HepG2 (cell line): ENCODE measurements around the gene GALNTL6. TPM values are rescaled to one million over a fixed set of nuclear protein-coding genes. Genes with fewer than 3 reads are reported as not detected.
"Not testable (repeated sequence)": the region's sequence is repeated elsewhere in the genome, so short reads cannot be mapped to it uniquely, and the experiment has no call there.

Source experiments
- ATAC-seq: fragments of 200-7000 bp; cut with Tn5 transposase; 3 replicates; pipeline ENCODE4 v1.9.1; 2020; ENCODE audit warnings: mild to moderate bottlenecking, moderate library complexity
- BruUV-seq: library from RNA; stranded (reverse); fragments of 400-500 nt; replicated peaks from 2 replicates; lab custom pipeline; 2021; lab: Mats Ljungman, UMichigan
- CTCF ChIA-PET: fragments of 300-600 bp; formaldehyde crosslinking; extraction: SDS; loops from one replicate; lab custom pipeline; 2021; ENCODE audit warnings: low total read pairs, inconsistent platforms, low intra/inter-chr PET ratio; lab: Yijun Ruan, JAX
- POLR2A ChIA-PET: fragments of 350-600 bp; sonication (Branson Sonifier 250); formaldehyde crosslinking; loops from one replicate; lab custom pipeline; 2020; ENCODE audit warnings: antibody characterized with exemption, inconsistent platforms; lab: Yijun Ruan, JAX
- DNase-seq: peaks from one replicate; pipeline ENCODE4 v3.0.0-alpha.2; 2015; ENCODE audit warnings: low spot score
- FAIRE-seq: peaks from 3 replicates; lab custom pipeline; 2011; peaks lifted over from hg19 to GRCh38; lab: Jason Lieb, UNC
- H2AFZ ChIP-seq: one replicate; pipeline ENCODE4 v1.6.1; 2011; ENCODE audit warnings: low read length, inconsistent platforms
- H3K27ac ChIP-seq: fragments of 300-600 bp; 3 replicates; pipeline ENCODE4 v1.8.0; 2011; ENCODE audit warnings: mixed run types, mild to moderate bottlenecking, mixed read lengths, low read length, inconsistent platforms; ENCODE audit not compliant: insufficient read depth; ENCODE audit errors: extremely low read length
- H3K27me3 ChIP-seq, 2 experiments: fragments of 200-600 bp in 1 of 2; 2 replicates in 1 of 2; 3 replicates in 1 of 2; pipeline versions ENCODE4 v1.6.0 to v1.8.0; 2011; ENCODE audit warnings: low read length in 2 of 2, mild to moderate bottlenecking in 2 of 2, moderate library complexity in 2 of 2, inconsistent platforms in 1 of 2; ENCODE audit not compliant: insufficient read depth in 2 of 2, control insufficient read depth in 1 of 2
- H3K36me3 ChIP-seq, 2 experiments: fragments of 200-600 bp in 1 of 2; replicated peaks in 1 of 2; 2 replicates in 1 of 2; 3 replicates in 1 of 2; pipeline versions ENCODE4 v1.5.1 to v1.8.0; 2011; ENCODE audit warnings: low read length in 2 of 2, inconsistent platforms in 1 of 2; ENCODE audit not compliant: insufficient read depth in 2 of 2, control insufficient read depth in 1 of 2
- H3K4me1 ChIP-seq: 2 replicates; pipeline ENCODE4 v1.5.1; 2012; ENCODE audit warnings: low read length, inconsistent platforms; ENCODE audit not compliant: insufficient read depth
- H3K4me2 ChIP-seq: 2 replicates; pipeline ENCODE4 v1.6.0; 2011; ENCODE audit warnings: low read depth, low read length, inconsistent platforms
- H3K4me3 ChIP-seq, 3 experiments: fragments of 200-600 bp in 1 of 3; sonication (generic), shearing (Covaris generic) in 1 of 3; replicated peaks in 1 of 3; 2 replicates each; pipeline ENCODE4 v1.5.1; 2011 to 2016; ENCODE audit warnings: low read length in 3 of 3, inconsistent platforms in 2 of 3, low read depth in 2 of 3, mild to moderate bottlenecking in 2 of 3, control low read depth in 1 of 3, mixed read lengths in 1 of 3; ENCODE audit not compliant: insufficient read depth in 1 of 3
- H3K79me2 ChIP-seq: one replicate; pipeline ENCODE4 v1.6.1; 2011; ENCODE audit warnings: low read length, inconsistent platforms; ENCODE audit not compliant: insufficient read depth
- H3K9ac ChIP-seq: 2 replicates; pipeline ENCODE4 v1.6.0; 2011; ENCODE audit warnings: mild to moderate bottlenecking, low read depth, low read length, inconsistent platforms; ENCODE audit not compliant: insufficient read depth
- H3K9me3 ChIP-seq: 2 replicates; pipeline ENCODE4 v1.5.1; 2012; ENCODE audit warnings: mild to moderate bottlenecking, low read length
- H4K20me1 ChIP-seq: 2 replicates; pipeline ENCODE4 v1.6.0; 2011; ENCODE audit warnings: inconsistent platforms, mild to moderate bottlenecking, low read length, moderate library complexity; ENCODE audit not compliant: insufficient read depth
- AHR ChIP-seq: IDR thresholded peaks from 2 replicates; pipeline ENCODE4 v1.6.1; 2018; ENCODE audit warnings: missing genetic modification reagents, missing compliant biosample characterization
- EZH2 ChIP-seq: conservative IDR thresholded peaks from 2 replicates; pipeline ENCODE4 v1.6.1; 2012; ENCODE audit warnings: mild to moderate bottlenecking, low read depth, low read length, moderate library complexity
- FOXA1 ChIP-seq, 2 experiments: fragments of 450-650 bp in 1 of 2; sonication (generic) in 1 of 2; formaldehyde crosslinking in 1 of 2; IDR thresholded peaks; 2 replicates each; pipeline versions ENCODE4 v1.4.0 to v1.6.1; 2016 to 2020; ENCODE audit warnings: missing genetic modification reagents in 1 of 2
- MZF1 ChIP-seq: sonication (generic); formaldehyde crosslinking; IDR thresholded peaks from 2 replicates; pipeline ENCODE4 v1.8.1; 2023; ENCODE audit warnings: mild to moderate bottlenecking, missing genetic modification reagents, borderline replicate concordance
- TEAD2 ChIP-seq: sonication (generic); formaldehyde crosslinking; IDR thresholded peaks from 2 replicates; pipeline ENCODE4 v1.9.0; 2021; ENCODE audit warnings: missing genetic modification reagents
- ZFP62 ChIP-seq: sonication (generic); formaldehyde crosslinking; IDR thresholded peaks from 2 replicates; pipeline ENCODE4 v1.4.0; 2020; ENCODE audit warnings: missing genetic modification reagents
- ZNF792 ChIP-seq: IDR thresholded peaks from 2 replicates; pipeline ENCODE4 v1.6.1; 2016
- WGBS: methylation state at CpG from one replicate; pipeline ENCODE4 v1.1.6; 2017; ENCODE audit warnings: low lambda C conversion rate; 5-methylcytosine and 5-hydroxymethylcytosine counted together
- in situ Hi-C: cut with HindIII; loops from 2 replicates; pipeline ENCODE4 v1.10.0; 2017; ENCODE audit warnings: low pct_unique_long_range_greater_than_20kb; ENCODE audit not compliant: extremely low pct_ligation_motif_present
- intact Hi-C: fragments of 100-400 bp; cut with micrococcal nuclease; formaldehyde crosslinking; loops from one replicate; pipeline ENCODE4 v1.10.0; 2022; ENCODE audit not compliant: unreplicated experiment
- polyA plus RNA-seq, 8 experiments: library from polyadenylated mRNA; depleted of rRNA in 3 of 8; stranded (reverse) in 7 of 8; unstranded in 1 of 8; fragments of >200 nt; fragmentation: Illumina TruSeq in 4 of 8; extraction: Trizol in 4 of 8; gene quantifications; 2 replicates each; pipeline versions ENCODE4 v1.2.1 to v1.2.3, GENCODE V29; 2011 to 2016; ENCODE audit warnings: low read depth in 4 of 8, missing spikeins in 1 of 8, mixed read lengths in 1 of 8; ENCODE audit not compliant: insufficient read depth in 1 of 8
- total RNA-seq, 5 experiments: library from RNA; depleted of rRNA; stranded (reverse); fragments of >200 nt; fragmentation: Illumina TruSeq; extraction: Trizol; gene quantifications; 2 replicates each; pipeline ENCODE4 v1.2.3, GENCODE V29; 2016; ENCODE audit warnings: low read depth in 1 of 5
- TF ChIP-seq, protein P1 (sequence below): sonication (generic); formaldehyde crosslinking; IDR thresholded peaks from 2 replicates; pipeline ENCODE4 v1.4.0; 2020; ENCODE audit warnings: low read depth, missing genetic modification reagents
- TF ChIP-seq, protein P2 (sequence below): sonication (generic); formaldehyde crosslinking; IDR thresholded peaks from 2 replicates; pipeline ENCODE4 v1.4.0; 2020; ENCODE audit warnings: missing genetic modification reagents, borderline replicate concordance
- TF ChIP-seq, protein P3 (sequence below): sonication (generic); formaldehyde crosslinking; IDR thresholded peaks from 2 replicates; pipeline ENCODE4 v1.8.1; 2023; ENCODE audit warnings: mild to moderate bottlenecking, inconsistent platforms, moderate library complexity, missing genetic modification reagents, borderline replicate concordance

The GALNTL6 gene
- total and polyA plus RNA-seq, 2 of the 13 experiments (the other 11 are each of a cell fraction or from before 2014, with no cell fraction given) = not detected

DNA sequence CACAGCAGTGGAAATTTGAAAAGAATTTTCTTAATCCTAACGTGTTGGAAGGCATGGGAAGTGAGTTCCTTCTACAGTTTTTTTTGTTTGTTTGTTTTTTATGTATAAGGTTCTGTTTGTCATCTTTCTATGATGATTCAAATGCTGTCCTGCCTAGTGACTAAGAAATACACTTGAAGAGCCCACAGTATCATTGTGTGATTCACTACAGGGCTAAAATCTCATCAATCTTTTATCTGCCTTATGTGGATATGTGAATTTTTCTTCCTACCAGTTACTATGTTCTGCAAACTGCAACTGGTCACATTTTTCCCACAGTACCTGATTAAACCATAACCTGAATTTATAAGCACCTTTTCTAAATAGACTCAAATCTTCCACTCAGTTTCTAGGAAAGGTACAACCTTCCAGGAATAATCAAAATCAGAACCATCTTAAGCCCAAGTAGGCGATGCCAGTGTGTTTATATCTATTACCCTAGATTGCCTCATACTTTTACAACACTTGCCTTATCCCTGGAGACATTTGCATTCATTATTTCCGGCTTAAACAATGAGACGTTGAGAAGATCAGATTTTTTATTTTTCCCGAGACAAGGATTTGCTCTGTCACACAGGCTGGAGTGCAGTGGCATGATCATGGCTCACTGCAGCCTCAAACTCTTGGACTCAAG is 1140.8 kb downstream of the GALNTL6 start:
- ATAC-seq (no peak), DNase-seq (no peak), FAIRE-seq (no peak)
- H3K9ac ChIP-seq = no peak overlapping the region
- H2AFZ ChIP-seq = no peak overlapping the region
- POLR2A ChIA-PET = no interaction called here
- H4K20me1 ChIP-seq = no peaks in the 10 kb centered on the region
- intact Hi-C loops = no loop called here
- in situ Hi-C loops = no loop called here
- H3K27me3 ChIP-seq = no peaks in the 10 kb centered on the region
- no peak overlapping the region for H3K4me3 ChIP-seq
- no peaks in the 10 kb centered on the region for H3K4me1 ChIP-seq
- H3K36me3 ChIP-seq = no peaks in the 10 kb centered on the region
- 0% methylated on average over 5 of the region's 5 CpGs for WGBS
- H3K9me3 ChIP-seq = no peaks in the 10 kb centered on the region
- no TSS peak for BruUV-seq
- H3K27ac ChIP-seq = no peak overlapping the region
- TF ChIP-seq ZNF792 (CRISPR knock-in tag) = no peak
- no peak for TF ChIP-seq FOXA1 (IDR thresholded peaks at IDR 0.05)
- no peak for TF ChIP-seq FOXA1 (CRISPR knock-in tag; IDR thresholded peaks at IDR 0.05)
- TF ChIP-seq, protein P1, sequence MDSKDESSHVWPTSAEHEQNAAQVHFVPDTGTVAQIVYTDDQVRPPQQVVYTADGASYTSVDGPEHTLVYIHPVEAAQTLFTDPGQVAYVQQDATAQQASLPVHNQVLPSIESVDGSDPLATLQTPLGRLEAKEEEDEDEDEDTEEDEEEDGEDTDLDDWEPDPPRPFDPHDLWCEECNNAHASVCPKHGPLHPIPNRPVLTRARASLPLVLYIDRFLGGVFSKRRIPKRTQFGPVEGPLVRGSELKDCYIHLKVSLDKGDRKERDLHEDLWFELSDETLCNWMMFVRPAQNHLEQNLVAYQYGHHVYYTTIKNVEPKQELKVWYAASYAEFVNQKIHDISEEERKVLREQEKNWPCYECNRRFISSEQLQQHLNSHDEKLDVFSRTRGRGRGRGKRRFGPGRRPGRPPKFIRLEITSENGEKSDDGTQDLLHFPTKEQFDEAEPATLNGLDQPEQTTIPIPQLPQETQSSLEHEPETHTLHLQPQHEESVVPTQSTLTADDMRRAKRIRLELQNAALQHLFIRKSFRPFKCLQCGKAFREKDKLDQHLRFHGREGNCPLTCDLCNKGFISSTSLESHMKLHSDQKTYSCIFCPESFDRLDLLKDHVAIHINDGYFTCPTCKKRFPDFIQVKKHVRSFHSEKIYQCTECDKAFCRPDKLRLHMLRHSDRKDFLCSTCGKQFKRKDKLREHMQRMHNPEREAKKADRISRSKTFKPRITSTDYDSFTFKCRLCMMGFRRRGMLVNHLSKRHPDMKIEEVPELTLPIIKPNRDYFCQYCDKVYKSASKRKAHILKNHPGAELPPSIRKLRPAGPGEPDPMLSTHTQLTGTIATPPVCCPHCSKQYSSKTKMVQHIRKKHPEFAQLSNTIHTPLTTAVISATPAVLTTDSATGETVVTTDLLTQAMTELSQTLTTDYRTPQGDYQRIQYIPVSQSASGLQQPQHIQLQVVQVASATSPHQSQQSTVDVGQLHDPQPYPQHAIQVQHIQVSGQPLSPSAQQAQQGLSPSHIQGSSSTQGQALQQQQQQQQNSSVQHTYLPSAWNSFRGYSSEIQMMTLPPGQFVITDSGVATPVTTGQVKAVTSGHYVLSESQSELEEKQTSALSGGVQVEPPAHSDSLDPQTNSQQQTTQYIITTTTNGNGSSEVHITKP = no peak
- no peak for TF ChIP-seq AHR (CRISPR knock-in tag)
- TF ChIP-seq, protein P2, sequence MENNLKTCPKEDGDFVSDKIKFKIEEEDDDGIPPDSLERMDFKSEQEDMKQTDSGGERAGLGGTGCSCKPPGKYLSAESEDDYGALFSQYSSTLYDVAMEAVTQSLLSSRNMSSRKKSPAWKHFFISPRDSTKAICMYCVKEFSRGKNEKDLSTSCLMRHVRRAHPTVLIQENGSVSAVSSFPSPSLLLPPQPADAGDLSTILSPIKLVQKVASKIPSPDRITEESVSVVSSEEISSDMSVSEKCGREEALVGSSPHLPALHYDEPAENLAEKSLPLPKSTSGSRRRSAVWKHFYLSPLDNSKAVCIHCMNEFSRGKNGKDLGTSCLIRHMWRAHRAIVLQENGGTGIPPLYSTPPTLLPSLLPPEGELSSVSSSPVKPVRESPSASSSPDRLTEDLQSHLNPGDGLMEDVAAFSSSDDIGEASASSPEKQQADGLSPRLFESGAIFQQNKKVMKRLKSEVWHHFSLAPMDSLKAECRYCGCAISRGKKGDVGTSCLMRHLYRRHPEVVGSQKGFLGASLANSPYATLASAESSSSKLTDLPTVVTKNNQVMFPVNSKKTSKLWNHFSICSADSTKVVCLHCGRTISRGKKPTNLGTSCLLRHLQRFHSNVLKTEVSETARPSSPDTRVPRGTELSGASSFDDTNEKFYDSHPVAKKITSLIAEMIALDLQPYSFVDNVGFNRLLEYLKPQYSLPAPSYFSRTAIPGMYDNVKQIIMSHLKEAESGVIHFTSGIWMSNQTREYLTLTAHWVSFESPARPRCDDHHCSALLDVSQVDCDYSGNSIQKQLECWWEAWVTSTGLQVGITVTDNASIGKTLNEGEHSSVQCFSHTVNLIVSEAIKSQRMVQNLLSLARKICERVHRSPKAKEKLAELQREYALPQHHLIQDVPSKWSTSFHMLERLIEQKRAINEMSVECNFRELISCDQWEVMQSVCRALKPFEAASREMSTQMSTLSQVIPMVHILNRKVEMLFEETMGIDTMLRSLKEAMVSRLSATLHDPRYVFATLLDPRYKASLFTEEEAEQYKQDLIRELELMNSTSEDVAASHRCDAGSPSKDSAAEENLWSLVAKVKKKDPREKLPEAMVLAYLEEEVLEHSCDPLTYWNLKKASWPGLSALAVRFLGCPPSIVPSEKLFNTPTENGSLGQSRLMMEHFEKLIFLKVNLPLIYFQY = no peak
- no peak for TF ChIP-seq EZH2
- no peak for TF ChIP-seq ZFP62
- TF ChIP-seq, protein P3, sequence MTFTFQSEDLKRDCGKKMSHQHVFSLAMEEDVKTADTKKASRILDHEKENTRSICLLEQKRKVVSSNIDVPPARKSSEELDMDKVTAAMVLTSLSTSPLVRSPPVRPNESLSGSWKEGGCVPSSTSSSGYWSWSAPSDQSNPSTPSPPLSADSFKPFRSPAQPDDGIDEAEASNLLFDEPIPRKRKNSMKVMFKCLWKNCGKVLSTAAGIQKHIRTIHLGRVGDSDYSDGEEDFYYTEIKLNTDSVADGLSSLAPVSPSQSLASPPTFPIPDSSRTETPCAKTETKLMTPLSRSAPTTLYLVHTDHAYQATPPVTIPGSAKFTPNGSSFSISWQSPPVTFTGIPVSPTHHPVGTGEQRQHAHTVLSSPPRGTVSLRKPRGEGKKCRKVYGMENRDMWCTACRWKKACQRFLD (CRISPR knock-in tag) = no peak
- TF ChIP-seq TEAD2 (CRISPR knock-in tag) = no peak
- no peak for TF ChIP-seq MZF1
- CTCF ChIA-PET = no interaction called here
- H3K79me2 ChIP-seq = no peaks in the 10 kb centered on the region
- no peak overlapping the region for H3K4me2 ChIP-seq

DNA sequence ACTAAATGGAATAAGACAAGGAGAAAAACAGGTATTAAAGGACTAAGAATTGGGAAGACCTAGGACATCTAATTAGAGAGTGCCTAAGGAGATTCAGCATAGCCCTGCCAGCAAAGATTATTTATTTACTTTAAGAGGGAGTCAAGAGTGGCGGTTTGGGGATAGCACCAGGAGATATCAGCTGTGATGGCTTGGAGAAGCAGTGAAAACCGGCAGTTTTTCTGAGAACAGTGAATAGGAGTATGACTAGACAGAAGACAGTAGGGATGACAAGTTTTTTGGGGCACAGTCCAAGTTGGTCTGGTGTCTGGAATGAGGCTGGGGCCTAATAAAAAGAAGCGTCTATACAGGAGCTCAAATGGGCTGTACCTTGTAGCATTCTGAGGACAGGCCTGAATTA is 1143.1 kb downstream of the GALNTL6 start:
- H3K27me3 ChIP-seq, H3K27ac ChIP-seq, H3K4me2 ChIP-seq, ATAC-seq, BruUV-seq, H3K4me1 ChIP-seq, H3K79me2 ChIP-seq, H3K9me3 ChIP-seq, H3K4me3 ChIP-seq, POLR2A ChIA-PET, DNase-seq, H2AFZ ChIP-seq, H3K36me3 ChIP-seq, H4K20me1 ChIP-seq, CTCF ChIA-PET, intact Hi-C loops, FAIRE-seq, H3K9ac ChIP-seq, in situ Hi-C loops: not testable (repeated sequence)
- 22% methylated on average over 3 of the region's 3 CpGs for WGBS
